HG03066 (cell line): ENCODE data around the gene TRPV6.

Source experiments
- ATAC-seq: cut with Tn5 transposase; IDR thresholded peaks from one replicate; pipeline ENCODE4 v1.9.1; 2021; ENCODE audit warnings: low read depth; ENCODE audit not compliant: unreplicated experiment

The TRPV6 gene

DNA sequence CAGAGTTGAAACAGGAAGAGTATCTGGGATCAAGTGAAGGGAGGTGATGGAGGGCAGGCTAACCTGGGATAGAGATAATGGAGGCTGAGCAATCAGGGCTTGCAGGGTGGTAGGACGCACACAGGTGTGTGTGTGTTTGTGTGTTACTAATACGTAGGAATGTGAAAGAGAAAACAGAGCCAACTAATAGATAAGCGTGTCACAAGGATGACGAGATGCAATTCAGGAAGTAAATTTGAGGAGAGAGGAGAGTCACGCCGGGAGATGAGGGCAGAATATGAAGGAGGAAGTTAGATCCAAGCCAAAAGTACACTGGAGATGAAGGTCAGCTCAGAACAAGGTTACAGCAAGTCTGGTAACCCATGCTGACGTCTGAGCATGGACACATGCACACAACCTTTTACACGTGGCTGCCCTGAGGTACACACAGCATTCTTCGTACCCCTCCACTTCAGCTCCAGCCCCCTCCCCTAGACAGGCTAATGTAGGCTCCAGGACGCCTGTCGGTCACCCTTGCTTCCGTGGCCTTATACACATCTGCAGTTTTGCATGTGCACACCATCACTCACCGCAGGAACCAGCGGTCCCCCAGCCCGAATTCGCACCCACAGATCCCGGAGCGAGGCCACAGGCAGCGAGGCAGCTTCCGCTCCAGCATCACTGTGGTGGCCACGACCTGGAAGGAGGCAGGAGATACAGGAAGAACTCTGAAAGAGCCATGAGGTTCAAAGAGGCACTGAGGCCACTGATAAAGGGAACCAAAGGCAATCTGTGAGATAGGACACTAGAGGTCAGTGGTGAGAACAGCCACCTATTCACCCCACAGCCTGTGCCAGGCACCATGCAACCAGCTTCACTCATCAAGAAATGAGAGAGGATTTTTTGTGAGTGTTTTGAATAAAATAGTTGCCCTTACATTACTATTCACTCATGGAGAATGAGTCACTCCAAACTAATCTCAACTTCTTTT lies 23.7 kb upstream of the TRPV6 start:
- ATAC-seq = no peak

DNA sequence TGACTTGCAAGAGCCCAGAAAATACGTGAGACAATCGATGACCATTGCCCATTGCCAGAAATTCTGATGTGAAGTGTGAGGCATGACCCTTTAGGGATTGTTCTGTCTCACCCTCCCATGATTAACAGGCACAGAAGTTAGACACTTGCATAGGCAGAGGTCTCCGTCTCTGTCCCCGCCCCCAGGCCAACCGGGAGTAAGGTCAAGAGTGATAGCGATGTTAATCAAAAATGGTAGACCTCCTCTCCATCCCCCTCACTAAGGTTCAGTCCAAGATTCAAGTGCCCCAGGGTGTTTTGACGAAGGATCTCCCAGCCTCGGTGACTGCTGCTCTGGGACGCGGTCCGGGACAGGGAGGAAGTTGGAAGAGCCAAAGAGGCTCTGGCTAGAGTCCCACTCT lies 22.7 kb upstream of the TRPV6 start:
- no peak for ATAC-seq

GRCh38 chr7:142906643-142907042 lies 21.1 kb upstream of the TRPV6 start:
- ATAC-seq = no peak

- no peak for ATAC-seq
Measured at GRCh38 chr7:142905759-142906158, 20.2 kb upstream of the TRPV6 start.

DNA sequence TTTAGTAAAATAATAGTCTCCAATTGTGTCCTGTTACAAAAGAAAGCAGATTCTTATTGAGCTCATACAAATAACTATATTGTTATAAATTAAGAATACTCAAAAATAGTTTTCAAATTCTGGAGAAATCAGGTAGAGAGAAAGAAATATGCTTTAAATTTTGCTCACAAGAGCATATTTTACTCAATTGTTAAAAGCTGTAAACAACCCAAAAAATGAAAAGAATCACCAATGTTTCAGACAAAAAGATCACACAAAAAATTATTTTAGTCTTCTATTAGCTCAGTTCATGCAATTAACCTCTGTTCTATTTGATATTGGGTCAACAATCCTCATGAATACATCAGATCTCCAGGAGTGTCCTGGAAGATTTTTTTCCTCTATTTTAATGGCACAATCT lies 18.6 kb upstream of the TRPV6 start:
- ATAC-seq = no peak

GRCh38 chr7:142901426-142902259 lies 16.1 kb upstream of the TRPV6 start:
- no peak for ATAC-seq

DNA sequence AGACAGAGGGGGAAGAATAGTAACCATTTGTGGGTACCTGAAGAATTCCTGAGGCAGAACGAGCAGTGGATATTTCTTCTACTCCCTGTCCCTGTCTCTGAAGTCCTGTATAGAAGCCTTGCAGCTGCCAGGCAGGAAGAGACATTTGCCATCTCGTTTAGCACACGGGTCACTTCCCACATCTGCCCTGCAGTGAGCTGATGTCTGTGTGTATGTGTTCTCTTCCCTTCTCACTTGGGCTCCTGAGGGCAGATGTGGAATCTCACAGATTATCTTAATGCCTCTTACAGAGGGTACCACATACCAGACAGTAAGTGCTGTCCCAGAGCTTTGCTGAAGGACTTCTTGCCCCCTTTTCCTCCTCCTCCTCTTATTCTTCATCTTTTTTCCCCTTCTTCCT lies 14.1 kb upstream of the TRPV6 start:
- ATAC-seq = no peak

DNA sequence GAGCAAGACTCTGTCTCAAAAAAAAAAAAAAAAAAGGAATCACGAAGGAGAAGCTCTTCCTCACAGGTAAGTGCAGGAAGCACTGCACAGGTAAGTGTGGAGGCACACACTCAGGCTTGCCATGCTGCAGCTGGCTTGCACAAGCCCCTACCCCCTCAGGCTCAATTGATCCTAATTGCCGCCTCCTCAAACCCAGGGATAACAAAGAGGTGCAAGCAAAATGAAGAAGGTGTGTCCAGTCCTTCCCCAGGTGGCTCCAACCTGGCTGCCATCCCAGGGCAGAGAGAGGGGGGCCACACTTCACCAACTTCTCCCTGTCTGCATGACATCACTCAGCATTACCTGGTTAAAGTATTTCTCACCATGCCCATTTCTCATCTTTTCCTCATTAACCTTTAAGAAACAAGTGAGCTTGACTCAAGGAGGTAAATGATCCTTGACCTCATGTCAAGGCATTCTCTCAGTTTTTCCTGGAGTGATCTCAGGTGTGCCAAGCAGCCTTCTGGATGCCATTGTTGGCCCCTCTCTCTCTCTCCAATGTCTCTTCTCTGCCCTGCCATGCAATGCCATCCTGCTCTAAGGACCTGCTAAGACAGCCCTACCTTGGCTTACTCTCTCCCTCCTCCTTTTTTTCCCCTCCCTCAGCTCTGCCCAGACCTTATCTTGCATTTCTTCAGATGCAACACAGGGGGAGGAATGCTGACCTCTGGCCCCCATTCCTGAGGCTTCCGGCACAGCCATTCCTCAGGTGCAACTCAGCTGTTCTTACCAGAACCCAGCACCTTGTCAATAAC lies 13.0 kb upstream of the TRPV6 start:
- no peak for ATAC-seq

DNA sequence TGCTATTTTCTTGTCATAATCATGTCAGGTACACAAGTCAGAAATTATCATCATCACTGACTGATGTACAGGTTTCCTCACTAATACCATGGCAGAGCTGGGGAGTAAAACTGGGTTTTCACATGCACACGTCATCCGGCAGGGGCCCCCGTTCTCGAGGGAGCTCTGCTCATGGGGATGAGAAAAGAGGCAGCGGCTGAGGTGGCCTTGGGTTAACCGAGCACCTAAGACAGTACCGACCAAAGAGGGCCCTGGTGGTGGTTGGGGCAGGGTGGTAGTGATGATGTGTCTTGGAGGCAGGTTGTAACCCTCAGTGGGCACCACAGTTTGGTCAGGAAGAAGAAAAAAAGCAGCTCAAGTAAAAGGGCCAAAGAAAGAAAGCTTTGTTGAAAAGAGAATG lies 12.1 kb upstream of the TRPV6 start:
- no peak for ATAC-seq

DNA sequence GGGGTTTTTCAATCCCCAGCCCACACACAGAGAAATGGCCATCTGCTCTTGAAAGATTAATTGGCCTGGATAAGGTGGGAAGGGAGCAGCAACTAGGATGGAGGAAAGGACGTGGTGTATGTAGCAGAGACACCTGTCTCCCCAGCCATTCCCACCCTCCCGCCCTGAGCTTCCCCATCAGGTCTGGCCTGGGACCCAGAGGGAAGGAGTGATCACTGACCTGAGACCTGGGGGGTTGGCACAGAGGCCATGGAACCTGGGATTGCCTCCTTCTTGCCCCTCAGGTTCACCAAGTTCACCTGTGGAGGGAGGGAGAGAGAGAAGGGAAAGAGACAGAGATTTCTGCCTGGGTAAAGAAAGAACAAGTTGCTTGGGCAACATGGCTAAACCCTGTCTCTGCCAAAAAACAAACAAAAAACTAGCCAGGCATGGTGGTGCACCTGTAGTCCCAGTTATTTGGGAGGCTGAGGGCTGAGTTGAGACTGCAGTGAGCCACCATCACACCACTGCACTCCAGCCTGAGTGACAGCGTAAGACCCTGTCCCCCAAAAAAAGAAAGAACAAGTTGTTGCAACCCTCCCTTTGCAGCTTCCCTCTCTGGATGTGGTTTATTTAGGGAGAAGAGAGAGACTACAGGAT lies 11.3 kb upstream of the TRPV6 start:
- ATAC-seq = no peak

DNA sequence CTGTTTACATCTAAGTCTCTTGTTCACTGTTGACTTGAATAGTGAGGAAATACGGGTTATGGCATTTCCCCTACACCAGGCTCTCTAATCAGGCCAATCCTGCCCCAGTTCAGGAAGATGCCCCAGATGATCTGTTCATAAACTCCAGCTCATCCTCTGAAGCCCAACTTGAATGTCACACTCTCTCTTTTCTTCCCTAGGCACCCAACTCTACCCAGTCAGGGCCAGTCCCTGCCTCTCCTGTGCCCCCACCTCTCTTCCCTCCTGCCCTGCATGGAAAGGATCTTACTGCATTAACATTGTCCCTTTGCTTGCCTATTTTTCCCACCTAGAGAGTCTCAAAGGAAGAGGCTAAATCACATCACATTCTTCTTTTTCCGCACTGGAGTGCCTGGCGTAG lies 10.6 kb upstream of the TRPV6 start:
- no peak for ATAC-seq

DNA sequence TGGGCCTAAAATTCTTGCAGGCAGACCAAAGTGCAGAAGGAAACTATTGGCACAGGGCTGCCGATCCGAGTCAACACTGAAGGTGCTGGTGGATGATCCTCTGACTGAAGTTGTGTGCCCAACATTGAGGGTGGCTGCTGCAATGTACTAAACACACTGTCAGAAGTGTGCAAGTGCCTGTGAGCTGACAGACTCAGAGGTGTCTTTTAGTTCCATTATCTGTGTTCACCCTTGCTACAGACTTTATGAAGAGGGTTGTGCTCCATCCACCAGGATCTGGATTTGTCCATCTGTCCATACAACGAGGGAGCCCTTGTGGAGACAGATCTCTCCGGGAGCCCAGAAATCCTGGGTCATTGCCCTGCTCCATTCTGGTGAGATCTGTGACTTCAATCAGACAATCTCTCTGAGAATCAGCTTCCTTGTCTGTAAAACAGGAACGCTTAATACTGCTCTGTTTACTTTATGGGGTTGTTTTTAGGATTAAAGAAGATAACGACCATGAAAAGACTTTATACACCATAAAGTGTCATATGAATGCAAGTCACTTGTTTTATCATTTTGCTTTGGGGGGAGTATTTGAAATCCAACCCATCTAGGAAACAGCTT lies 9.5 kb upstream of the TRPV6 start:
- no peak for ATAC-seq

- no peak for ATAC-seq
Measured at GRCh38 chr7:142894112-142894984, 8.8 kb upstream of the TRPV6 start.

DNA sequence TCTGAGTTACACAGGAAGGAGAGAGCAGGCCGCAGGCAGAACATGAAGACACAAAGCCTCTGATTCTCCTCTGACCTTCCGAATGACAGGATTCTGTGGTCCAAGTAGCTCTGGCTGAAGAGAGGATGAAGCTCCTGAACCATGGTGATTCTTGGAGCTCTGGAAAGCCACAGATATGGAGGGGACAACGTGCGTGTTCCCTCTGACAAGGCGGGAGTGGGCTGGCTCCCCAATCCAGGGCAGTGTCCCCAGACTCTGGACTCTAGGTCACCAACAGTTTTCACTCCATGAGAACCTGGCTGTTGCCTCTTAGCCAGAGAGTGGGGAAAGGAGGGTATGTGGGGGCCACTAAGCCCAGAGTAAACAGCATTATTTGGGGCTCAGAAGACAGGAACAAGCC lies 7.4 kb upstream of the TRPV6 start:
- no peak for ATAC-seq

DNA sequence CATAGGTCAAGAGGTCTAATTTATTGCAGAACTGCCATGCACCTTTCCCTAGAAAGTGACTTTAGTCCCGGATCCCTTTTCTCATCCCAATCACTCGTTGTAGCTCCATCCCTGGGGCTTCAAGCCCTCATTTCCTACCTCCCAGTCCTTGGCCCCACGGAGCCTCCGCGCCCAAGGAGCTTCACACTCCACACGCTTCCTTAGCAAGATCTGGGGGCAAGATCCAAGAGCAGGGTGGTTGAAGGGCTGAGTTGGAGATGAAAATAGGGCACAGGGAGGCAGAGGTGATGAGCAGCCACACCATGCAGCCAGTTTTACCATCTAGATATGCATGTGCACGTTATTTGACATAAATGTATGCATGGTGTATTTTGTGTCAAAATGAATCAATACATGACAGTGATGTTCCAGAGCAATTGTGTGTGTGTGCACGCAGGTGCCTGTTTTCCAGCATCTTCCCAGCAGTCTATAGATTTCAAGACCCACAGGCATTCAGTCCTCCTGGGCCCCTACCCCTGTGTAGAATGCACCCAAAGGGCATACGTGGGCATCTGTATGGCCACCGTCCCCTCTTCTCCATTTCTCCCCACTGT lies 6.0 kb upstream of the TRPV6 start:
- ATAC-seq = no peak

DNA sequence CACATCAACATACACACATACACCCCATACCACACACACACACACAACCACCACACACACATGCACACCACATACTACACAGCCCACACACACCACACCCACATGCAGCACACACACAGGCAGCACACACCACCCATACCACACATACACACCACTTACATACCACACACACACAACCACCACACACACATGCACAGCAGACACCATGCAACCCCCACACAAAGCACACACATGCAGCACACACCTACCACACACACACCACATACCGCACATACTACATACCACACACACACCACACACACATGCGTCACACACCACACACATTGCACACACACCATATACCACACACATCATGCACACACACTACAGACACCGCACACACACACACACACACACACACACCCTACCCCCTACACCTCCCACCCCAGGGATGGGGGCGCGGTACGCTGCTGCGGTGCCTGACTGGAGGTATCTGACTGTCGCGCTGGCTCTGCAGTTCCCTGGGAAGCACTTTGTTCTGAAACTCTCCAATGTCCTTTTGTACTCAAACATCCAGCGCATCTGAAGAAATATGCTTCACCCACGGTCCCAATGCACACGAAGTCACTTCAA lies 5.4 kb upstream of the TRPV6 start:
- ATAC-seq = no peak

- ATAC-seq = no peak
Measured at GRCh38 chr7:142889816-142890215, 4.3 kb upstream of the TRPV6 start.
